Progenitor cell of endocrine pancreas (in vitro differentiated cells): ENCODE measurements around the gene CERS6. TPM values are rescaled to one million over a fixed set of nuclear protein-coding genes. Genes with fewer than 3 reads are reported as not detected.

Source experiments
- DNase-seq: peaks from one replicate; pipeline ENCODE4 v3.0.0; 2021; ENCODE audit warnings: low spot score; ENCODE audit not compliant: unreplicated experiment
- H3K27ac Mint-ChIP-seq: 2 replicates; pipeline ENCODE4 v1.8.0; 2021; ENCODE audit warnings: mild to moderate bottlenecking, moderate library complexity, mixed read lengths
- H3K27me3 Mint-ChIP-seq: 2 replicates; pipeline ENCODE4 v1.8.0; 2021; ENCODE audit warnings: mixed read lengths
- H3K36me3 Mint-ChIP-seq: 2 replicates; pipeline ENCODE4 v1.8.0; 2022; ENCODE audit warnings: mixed read lengths; ENCODE audit not compliant: insufficient read depth
- H3K4me1 Mint-ChIP-seq: 2 replicates; pipeline ENCODE4 v1.8.0; 2021; ENCODE audit warnings: low read depth, mixed read lengths
- H3K4me3 Mint-ChIP-seq: 2 replicates; pipeline ENCODE4 v1.8.0; 2021; ENCODE audit warnings: low read depth, mild to moderate bottlenecking, moderate library complexity, mixed read lengths
- H3K9me3 Mint-ChIP-seq: 2 replicates; pipeline ENCODE4 v1.8.0; 2021; ENCODE audit warnings: low read depth, mixed read lengths
- total RNA-seq: library from RNA; stranded (reverse); gene quantifications from 2 replicates; pipeline ENCODE4 v1.2.1, GENCODE V29; 2021
- TF ChIP-seq, protein P1 (sequence below): fragments of 200-600 bp; sonication (generic); IDR thresholded peaks from one replicate; pipeline ENCODE4 v1.5.0; 2021; ENCODE audit warnings: antibody characterized with exemption, mild to moderate bottlenecking; ENCODE audit not compliant: unreplicated experiment

The CERS6 gene
- total RNA-seq, 1 donor from 2014 or later: 32.5 TPM

DNA sequence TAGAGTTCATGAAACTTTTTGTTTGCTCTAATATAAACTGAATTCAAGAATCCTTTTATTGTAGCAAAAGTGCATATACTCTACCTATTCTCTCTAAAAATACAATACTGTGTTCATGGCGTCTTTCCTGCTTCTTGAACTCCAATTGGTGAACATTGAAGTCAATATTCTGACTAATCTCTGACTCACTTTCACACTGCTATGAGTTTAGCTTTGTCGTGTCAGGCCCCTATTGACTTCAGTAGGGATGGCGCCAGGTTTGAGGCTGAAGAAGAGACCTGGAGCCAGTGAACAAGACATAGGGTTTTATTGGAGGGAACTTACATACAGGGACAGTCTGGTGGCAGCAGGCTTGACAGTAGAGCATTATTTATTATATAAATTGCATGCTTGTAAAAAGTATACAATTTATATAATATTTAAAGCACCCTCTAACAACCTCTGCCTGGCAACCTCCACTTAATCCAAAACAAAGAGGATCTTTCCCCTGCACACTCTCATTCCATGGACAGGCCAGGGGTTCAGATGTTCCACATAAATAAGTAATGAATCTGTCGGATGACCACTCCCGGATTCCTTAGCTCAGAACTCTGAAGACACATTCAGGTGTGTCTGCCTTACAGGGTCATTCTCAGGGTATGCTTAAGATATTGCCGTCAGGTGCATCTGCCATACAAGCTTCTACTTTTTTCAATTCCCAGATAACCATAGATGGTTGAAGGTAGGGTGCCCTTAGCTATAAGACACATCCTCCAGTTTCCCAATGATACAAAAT is 141.0 kb downstream of the CERS6 start:
- Mint-ChIP-seq H3K4me3 (no peak overlapping the region), H3K27me3 (no peaks in the 10 kb centered on the region), H3K9me3 (no peaks in the 10 kb centered on the region), H3K27ac (peak overlapping the region; percentile 33), H3K4me1 (peaks cover 8% of the 10 kb centered on the region), H3K36me3 (peaks cover 2% of the 10 kb centered on the region)
- TF ChIP-seq, protein P1, sequence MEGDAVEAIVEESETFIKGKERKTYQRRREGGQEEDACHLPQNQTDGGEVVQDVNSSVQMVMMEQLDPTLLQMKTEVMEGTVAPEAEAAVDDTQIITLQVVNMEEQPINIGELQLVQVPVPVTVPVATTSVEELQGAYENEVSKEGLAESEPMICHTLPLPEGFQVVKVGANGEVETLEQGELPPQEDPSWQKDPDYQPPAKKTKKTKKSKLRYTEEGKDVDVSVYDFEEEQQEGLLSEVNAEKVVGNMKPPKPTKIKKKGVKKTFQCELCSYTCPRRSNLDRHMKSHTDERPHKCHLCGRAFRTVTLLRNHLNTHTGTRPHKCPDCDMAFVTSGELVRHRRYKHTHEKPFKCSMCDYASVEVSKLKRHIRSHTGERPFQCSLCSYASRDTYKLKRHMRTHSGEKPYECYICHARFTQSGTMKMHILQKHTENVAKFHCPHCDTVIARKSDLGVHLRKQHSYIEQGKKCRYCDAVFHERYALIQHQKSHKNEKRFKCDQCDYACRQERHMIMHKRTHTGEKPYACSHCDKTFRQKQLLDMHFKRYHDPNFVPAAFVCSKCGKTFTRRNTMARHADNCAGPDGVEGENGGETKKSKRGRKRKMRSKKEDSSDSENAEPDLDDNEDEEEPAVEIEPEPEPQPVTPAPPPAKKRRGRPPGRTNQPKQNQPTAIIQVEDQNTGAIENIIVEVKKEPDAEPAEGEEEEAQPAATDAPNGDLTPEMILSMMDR: no peak
- DNase-seq: no peak

DNA sequence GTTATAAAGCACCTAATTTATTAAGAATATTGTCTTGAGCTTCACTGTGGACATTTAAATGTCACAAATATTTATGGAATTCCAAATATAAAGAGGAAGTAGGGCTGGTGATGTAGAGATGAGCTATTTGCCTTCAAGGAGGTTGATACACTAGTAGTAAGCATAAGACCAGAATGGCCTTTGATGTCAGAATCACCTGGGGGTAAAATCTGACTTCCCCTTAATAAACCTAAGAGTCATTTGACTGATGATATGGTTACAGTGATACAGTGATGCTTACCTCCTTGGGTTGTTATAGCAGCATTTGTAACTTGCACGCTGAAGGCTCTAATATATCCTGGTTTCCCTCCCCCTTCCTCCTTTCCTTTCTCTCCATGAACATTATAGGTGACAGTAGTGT is 143.7 kb downstream of the CERS6 start:
- DNase-seq: no peak
- H3K27ac Mint-ChIP-seq: no peak overlapping the region

DNA sequence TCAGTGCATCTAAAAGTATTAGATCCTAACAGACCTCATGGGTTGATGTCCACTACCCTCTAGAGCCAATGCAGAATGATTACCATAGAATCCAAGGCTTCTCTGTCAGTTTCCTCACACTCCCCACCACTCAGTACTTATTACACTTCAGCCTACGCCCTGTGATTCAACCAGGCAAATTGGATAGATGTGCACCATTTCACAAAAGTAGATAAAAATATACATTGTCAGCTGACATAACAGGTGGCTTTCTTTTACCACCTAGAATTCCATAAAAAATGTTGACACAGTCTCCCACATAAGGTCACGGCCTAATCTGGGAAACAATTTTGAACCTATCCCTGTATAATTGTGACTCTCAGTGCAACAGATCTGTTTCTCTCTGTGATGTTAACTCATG is 144.9 kb downstream of the CERS6 start:
- H3K27me3 Mint-ChIP-seq: no peaks in the 10 kb centered on the region
- peaks cover 5% of the 10 kb centered on the region for H3K4me1 Mint-ChIP-seq
- H3K36me3 Mint-ChIP-seq: peaks cover 18% of the 10 kb centered on the region
- no peak overlapping the region for H3K27ac Mint-ChIP-seq
- DNase-seq: no peak
- TF ChIP-seq, protein P1: no peak
- H3K9me3 Mint-ChIP-seq: peaks cover 15% of the 10 kb centered on the region
- H3K4me3 Mint-ChIP-seq: no peak overlapping the region

More for the DNA sequence above, 143.7 kb downstream of the CERS6 start:
- no peaks in the 10 kb centered on the region for H3K27me3 Mint-ChIP-seq
- TF ChIP-seq, protein P1: no peak
- peaks cover 14% of the 10 kb centered on the region for H3K36me3 Mint-ChIP-seq
- H3K9me3 Mint-ChIP-seq: peaks cover 8% of the 10 kb centered on the region
- H3K4me3 Mint-ChIP-seq: no peak overlapping the region
- H3K4me1 Mint-ChIP-seq: peaks cover 6% of the 10 kb centered on the region

DNA sequence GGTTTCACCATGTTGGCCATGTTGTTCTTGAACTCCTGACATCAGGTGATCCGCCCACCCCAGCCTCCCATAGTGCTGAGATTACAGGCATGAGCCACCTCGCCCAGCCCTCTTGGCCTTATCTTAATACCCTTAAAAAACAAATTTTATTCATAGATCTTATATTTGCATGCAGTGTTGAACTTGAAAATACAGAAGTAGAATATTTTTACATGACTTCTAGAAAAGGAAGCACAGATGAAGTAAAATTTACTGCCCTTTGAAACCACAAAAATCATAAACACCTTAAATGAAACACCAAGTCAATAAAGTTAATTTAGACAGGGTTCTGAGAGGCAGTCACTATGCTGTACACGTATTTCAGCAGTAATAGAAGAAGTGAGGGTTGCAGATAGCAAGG is 145.7 kb downstream of the CERS6 start:
- Mint-ChIP-seq H3K27ac (no peak overlapping the region), H3K4me3 (no peak overlapping the region), H3K9me3 (peaks cover 20% of the 10 kb centered on the region), H3K36me3 (peaks cover 23% of the 10 kb centered on the region), H3K27me3 (no peaks in the 10 kb centered on the region), H3K4me1 (peaks cover 5% of the 10 kb centered on the region)
- no peak for DNase-seq
- TF ChIP-seq, protein P1: no peak

DNA sequence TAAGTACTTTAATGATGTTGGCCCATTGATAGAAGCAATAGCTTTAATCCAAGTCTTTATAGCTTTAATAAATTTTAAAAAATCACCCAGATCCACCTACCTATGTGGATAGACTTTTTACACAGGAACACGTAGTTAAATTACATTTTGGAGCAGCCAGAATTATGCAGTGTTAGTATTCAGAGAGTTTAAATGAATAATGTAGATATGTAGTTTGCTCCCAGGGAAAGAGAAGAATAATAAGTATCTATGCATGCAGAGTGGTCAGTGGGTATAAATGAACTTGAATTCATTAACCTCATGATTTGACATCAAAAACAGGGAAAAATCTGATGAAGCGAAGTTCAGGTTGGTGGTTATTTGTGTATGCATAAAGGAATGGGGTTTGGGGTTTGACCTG is 146.3 kb downstream of the CERS6 start:
- H3K36me3 Mint-ChIP-seq: peaks cover 24% of the 10 kb centered on the region
- no peak overlapping the region for H3K4me3 Mint-ChIP-seq
- H3K27me3 Mint-ChIP-seq: no peaks in the 10 kb centered on the region
- DNase-seq: no peak
- H3K27ac Mint-ChIP-seq: no peak overlapping the region
- H3K4me1 Mint-ChIP-seq: peaks cover 5% of the 10 kb centered on the region
- peaks cover 22% of the 10 kb centered on the region for H3K9me3 Mint-ChIP-seq
- TF ChIP-seq, protein P1: no peak
